SW 1271 (cell line): Measurements from ENCODE around the gene KRTAP4-16.
A peak's percentile ranks its signal among the peaks of the same experiment; 100 is the strongest.
"Not testable (repeated sequence)": the region's sequence is repeated elsewhere in the genome, so short reads cannot be mapped to it uniquely, and the experiment has no call there.

Source experiments
- DNase-seq, 2 experiments: peaks; one replicate each; lab custom pipeline; 2025; lab: John Stamatoyannopoulos, UW

Gene KRTAP4-16

GRCh38 chr17:41119696-41120690 is 18.0 kb upstream of the KRTAP4-16 start:
- not testable (repeated sequence) for DNase-seq

- DNase-seq, result no peak
Measured at GRCh38 chr17:41118721-41119120, 16.7 kb upstream of the KRTAP4-16 start.

DNA sequence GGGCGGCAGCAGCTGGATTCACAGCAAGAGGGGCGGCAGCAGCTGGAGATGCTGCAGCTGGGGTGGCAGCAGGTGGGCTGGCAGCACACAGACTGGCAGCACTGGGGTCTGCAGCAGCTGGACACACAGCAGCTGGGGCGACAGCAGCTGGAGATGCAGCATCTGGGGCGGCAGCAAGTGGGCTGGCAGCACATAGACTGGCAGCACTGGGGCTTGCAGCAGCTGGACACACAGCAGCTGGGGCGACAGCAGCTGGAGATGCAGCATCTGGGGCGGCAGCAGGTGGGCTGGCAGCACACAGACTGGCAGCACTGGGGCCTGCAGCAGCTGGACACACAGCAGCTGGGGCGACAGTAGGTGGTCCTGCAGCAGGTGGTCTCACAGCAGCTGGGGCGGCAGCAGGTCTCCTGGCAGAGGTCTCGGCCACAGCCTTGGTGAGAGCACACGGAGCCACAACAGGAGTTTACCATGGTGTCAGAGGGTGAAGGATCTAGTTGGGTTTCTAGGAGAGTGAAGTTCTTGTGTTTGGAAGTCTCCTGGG is 15.9 kb upstream of the KRTAP4-16 start, which contains the start of gene KRTAP4-11:
Gene KRTAP4-11, minus strand, starts transcription at position 528 of the 541 bp plus-strand sequence. Its CDS starts 58 bp downstream, at position 470.
- not testable (repeated sequence) for DNase-seq

- no peak for DNase-seq
Measured at GRCh38 chr17:41116297-41116696, 14.3 kb upstream of the KRTAP4-16 start.

DNA sequence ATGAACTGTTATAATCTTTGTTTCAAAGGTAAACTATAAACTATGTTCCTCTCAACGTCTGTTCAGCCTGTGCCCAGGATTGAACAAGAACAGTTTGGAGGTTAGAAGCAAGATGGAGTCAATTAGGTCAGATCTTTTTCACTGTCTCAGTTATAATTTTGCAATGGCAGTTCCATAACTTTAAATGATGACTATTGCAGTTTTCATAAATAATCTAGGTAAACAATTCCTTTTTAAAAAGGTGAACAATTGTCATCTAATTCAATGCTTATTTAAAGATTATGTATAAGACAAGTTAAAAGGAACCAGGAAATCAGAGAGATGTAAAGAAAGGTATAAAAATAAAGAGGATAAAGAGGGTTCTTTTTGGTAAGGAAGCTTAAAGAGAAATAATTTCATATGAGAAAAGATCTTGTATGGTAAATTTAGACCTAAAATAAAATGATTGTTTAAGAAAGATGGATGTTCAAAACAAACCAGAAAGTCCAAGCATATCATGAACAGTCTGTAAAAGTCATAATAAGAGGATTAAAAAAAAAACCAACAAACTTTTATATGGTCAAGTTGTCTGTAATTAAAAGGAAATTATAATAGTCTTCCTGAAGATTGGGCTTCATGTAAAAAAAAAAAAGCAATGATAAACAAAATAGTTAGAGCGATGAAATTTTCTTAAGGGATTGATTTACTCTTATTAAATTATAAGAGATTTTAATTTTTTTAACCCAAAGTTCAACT is 9.3 kb upstream of the KRTAP4-16 start:
- no peak for DNase-seq

- DNase-seq, result not testable (repeated sequence)
Measured at GRCh38 chr17:41108728-41109386, 6.8 kb upstream of the KRTAP4-16 start.

GRCh38 chr17:41107941-41108450 is 6.0 kb upstream of the KRTAP4-16 start:
- no peak for DNase-seq

DNA sequence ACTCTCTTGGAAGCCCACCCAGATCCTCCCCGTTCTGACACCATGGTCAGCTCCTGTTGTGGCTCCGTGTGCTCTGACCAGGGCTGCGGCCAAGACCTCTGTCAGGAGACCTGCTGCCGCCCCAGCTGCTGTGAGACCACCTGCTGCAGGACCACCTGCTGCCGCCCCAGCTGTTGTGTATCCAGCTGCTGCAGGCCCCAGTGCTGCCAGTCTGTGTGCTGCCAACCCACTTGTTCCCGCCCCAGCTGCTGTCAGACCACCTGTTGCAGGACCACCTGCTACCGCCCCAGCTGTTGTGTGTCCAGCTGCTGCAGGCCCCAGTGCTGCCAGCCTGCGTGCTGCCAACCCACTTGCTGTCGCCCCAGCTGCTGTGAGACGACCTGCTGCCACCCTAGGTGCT is 3.3 kb upstream of the KRTAP4-16 start, which contains the start of gene KRTAP4-9:
Gene KRTAP4-9, plus strand, starts transcription at position 43 of the 400 bp plus-strand sequence. Its CDS starts 0 bp downstream, at position 43.
- not testable (repeated sequence) for DNase-seq

GRCh38 chr17:41104386-41105038 is 2.5 kb upstream of the KRTAP4-16 start:
- peak; percentile 28 to 67 for DNase-seq

DNA sequence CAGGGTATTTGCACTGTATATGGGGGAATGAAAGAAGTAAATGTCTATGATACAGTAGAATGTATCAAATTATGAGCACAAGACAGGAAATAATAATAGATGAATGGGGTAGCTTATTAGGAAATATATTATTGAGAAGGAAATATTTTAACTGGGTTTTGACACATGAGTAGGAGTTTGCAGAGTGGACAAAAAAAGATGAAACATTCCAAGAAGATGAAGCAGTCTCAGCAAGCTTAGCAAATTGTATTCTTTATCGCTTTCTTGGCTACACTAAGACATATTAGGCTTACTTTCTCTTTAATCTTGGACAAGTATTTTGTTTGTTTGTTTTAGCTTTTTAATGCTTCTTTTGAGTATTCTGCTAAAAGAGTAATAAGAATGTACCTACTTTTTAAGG is 1.9 kb upstream of the KRTAP4-16 start:
- no peak for DNase-seq

- peak; percentile 55 to 59 for DNase-seq
Measured at GRCh38 chr17:41099682-41100480, 2.1 kb downstream of the KRTAP4-16 start.

GRCh38 chr17:41098481-41098880 is 3.5 kb downstream of the KRTAP4-16 start:
- no peak for DNase-seq

GRCh38 chr17:41098042-41098441 is 4.0 kb downstream of the KRTAP4-16 start, which contains the start of gene KRTAP4-8:
Gene KRTAP4-8, minus strand, starts transcription at chr17:41098142. Its CDS starts 58 bp downstream, at chr17:41098084.
- no peak for DNase-seq

DNA sequence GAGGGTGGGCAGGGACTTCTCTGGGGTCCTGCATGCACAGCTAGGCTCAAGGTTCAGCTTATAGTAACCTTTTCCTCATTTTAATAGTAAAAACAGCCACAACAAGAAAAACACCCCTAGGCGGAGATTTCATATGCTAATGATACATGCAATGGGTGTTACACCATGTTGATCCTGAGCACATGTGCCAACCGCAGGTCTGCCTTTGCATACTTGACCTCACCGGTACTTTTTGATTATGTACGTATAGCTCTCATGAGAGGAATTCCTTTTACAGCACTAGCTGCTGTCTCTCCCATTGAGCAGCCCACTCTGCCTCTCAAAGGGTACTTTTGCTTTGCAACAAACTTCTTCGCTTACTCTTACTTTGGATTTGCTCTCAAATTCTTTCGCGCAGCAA is 6.0 kb downstream of the KRTAP4-16 start:
- no peak for DNase-seq

GRCh38 chr17:41088760-41089352 is 13.2 kb downstream of the KRTAP4-16 start:
- not testable (repeated sequence) for DNase-seq

GRCh38 chr17:41084100-41084856 is 17.7 kb downstream of the KRTAP4-16 start, which contains the start of gene KRTAP4-7:
Gene KRTAP4-7, plus strand, starts transcription at chr17:41084150. Its CDS starts 57 bp downstream, at chr17:41084207.
- DNase-seq, result not testable (repeated sequence)

GRCh38 chr17:41083427-41083826 is 18.6 kb downstream of the KRTAP4-16 start:
- peak; percentile 25 to 59 for DNase-seq

- no peak for DNase-seq
Measured at GRCh38 chr17:41082626-41083025, 19.4 kb downstream of the KRTAP4-16 start.

DNA sequence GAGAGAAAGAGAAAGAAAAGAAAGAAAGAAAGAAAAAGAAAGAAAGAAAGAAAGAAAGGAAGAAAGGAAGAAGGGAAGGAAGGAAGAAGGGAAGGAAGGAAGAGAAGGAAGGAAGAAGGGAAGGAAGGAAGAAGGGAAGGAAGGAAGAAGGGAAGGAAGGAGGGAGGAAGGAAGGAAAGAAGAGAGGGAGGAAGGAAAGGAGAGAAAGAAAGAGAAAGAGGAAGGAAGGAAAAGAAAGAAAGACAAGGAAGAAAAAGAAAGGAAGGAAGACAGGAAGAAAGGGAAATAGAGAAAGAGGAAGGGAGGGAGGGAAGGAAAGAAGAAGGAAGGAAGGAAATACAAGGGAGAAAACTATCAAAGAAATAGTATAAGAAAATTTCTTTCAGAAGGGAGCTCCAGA is 25.2 kb downstream of the KRTAP4-16 start:
- no peak for DNase-seq
